NCI-H2196 (cell line): Measurements from ENCODE around the gene SLC12A2.

ENCODE experiments used
- DNase-seq: peaks from one replicate; lab custom pipeline; 2025; ENCODE audit not compliant: unreplicated experiment; lab: John Stamatoyannopoulos, UW

Gene SLC12A2

DNA sequence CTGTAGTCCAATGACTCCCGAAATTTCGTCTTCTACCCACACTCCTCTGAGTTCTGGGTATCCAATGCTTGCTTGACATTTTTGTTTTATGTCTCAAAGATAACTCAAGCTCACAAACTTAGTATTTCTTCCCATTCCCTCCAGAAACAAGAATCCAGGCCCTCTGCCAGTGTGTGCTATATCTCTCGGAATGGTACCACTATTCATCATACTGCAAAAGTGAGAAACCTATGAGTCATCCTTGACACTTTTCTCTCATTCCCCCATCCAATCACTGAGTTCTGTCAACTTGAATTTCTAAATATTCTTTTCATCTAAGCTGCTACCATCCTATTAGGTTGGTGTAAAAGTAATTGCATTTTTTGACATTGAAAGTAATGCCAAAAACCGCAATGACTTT is 9.8 kb downstream of the SLC12A2 start:
- DNase-seq: no peak

DNA sequence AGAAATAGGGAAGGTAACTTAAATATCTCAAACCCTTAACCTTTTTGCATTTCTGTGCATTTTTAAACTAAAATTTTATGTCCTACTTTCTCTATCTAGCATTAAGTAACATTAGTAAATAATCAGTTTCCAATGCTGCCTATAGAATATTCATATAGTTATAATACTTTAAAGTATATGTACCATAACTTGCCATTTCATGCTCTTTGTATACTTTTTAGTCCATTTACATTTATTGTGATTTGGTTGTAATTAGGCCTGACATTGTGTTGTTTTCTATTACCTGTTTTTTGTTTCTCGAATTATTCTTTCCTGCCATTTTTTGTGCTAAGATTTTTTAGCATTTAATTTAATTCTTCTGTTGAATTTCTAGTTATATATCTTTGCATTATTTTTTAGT is 13.7 kb downstream of the SLC12A2 start:
- DNase-seq: no peak

DNA sequence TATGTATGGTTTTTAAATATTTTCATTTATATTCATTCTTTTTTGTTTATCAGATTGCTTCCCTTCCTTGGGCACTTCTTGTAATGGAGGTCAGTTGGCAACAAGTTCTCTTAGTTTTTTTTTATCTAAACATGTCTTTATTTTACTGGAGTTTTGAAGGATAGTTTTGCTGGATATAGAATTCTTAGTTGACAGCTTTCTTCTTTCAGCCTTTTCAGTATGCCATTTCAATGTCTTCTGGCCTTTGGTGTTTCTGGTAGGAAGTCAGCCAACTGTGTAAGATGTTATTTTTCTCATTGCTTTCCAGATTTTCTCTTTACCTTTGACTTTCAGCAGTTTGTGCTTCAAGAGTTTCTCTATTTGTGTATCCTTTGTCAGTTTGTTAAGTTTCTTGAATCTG is 14.2 kb downstream of the SLC12A2 start:
- DNase-seq: no peak

DNA sequence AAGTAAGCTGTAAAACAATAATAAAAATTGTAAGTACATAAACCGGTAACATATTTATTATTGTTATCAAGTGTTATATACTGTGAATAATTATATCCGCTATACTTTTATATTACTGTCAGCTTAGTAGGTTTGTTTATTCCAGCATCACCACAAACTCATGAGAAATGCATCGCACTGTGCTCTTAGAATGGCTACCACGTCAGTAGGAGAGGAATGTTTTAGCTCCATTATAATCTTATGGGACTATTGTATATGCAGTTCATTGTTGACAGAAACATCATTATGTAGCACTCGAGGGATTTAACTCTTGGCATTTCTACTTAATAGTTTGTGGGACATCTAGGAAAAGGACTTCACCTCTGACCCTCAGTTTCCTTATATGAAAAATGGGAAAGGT is 16.4 kb downstream of the SLC12A2 start:
- DNase-seq: no peak

DNA sequence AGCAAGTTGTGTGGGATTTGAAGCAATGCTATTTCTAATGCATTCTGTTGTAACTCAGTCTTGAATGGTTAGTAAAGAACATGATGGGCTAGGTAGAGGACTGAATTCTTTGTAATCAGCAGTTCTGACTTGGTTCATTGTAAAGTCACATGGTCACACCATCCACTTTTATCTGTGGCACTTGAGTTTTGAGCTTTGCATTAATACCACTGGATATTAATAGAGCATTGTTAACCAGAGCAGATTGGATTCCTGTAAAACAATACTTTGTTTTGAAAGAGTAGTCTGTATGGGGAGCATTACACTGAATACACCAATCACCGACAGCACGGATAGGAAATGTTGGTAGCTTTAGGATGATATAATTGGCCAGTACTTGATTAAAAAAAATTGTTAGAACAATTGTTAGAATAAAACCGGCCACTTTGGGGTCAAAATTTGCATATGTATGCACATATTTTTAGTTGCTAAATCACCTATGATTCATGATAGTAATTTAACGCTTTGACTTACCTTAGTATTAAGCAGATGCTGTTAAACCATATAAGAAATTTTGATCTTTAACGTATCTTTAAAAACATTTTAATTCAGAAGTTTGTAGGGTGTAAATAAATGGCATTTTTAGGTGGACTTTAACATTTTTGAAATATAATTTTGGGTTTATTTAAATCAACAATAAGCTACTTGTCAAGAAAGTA is 17.4 kb downstream of the SLC12A2 start:
- no peak for DNase-seq

DNA sequence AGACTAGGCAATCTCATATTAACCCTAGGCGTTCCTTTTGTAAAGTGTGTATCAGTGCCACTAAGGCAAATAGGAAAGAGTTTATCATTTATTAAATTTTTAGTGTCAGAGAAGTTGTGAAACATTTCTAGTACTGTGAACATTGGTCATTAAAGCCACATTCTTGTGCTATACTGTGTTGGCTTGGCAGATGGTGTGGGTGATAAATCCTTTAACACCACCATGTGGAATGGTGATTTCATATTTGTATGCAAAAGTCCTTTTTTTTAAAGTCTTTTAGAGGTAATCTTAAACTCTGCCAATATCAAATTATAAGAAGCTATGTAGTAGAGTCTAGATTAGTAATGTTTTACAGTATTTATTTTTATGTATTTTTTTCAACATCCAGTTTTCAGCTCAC is 18.1 kb downstream of the SLC12A2 start:
- no peak for DNase-seq

DNA sequence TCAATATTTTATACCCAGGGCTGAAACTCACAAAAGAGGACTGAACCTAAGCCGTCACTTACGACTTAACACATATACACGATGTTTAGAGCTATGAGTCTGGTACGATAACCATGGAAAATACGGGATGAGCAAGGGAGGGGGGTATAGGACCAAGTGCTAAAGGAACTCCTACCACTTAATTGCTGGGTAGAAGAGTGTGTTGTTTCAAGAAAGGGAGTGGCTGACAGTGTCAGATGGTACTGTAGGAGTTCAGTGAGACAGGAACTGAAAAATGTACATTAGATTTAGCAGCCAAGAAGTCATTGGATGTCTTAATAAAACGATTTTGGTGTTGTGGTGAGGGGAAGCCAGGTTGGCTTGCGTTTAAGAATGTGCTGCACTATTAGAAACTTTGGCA is 21.6 kb downstream of the SLC12A2 start:
- DNase-seq: no peak

DNA sequence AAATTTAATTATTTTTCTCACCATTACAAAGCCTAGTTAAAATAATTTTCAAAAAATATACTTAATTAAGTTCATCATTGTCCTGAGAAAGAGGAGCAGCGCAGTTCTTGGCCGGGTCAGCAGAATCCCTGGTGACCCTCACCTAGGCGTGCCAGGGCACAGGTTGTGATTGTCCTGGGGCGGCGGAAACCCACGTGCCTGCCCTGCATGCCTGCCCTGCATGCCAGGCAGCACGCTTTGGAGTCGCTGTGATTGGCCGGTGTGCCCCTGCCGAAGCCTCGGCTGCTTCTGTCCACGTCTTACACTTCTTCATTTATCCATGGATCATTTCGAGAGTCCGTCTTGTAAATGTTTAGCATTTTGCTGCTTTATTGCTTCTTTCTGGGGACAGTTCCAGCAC is 25.6 kb downstream of the SLC12A2 start:
- DNase-seq: no peak

DNA sequence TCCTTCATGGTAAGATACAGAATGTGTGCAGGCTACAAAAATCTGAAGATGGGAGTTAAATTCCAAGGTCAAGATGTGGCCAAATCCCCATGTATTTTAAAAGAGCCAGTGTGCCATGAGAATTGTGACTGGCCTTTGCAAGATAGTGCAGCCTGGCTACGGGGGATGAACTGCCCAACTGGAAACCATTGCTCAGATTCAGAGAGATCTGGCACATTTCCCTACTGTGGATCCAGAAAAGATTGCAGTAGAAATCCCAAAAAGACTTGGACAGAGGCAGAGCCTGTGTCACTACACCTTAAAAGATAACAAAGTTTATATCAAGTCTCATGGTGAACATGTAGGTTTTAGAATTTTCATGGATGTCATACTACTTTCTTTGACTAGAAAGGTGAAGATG is 26.2 kb downstream of the SLC12A2 start:
- no peak for DNase-seq

DNA sequence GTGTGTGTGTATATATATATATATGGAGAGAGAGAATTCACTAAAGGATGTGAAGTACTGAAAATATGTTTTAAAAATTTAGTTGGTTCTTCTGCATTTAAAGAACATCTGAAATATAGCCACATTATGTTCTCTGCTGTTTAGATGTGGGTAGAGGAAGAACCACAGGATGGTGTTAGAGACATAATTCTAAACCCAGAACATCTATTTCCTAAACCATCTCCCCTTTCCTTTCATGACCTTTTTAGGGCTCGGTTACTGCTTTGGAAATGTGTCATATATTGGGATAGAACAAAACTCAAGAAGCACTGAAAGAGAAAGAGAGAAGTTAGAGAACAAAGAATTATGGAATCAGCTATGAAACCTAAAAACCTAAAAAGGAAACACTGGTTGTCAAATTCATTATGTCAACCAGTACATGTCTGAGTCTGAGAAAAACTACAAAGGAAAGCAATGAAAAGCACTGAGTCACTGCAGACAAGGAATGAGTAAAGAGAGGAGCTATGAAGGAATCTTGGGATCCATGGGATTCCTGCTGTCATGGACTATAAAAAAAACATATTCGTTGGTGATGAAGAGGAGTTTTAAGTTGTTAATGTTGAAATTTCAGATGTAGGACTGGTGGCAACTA is 28.4 kb downstream of the SLC12A2 start:
- no peak for DNase-seq

DNA sequence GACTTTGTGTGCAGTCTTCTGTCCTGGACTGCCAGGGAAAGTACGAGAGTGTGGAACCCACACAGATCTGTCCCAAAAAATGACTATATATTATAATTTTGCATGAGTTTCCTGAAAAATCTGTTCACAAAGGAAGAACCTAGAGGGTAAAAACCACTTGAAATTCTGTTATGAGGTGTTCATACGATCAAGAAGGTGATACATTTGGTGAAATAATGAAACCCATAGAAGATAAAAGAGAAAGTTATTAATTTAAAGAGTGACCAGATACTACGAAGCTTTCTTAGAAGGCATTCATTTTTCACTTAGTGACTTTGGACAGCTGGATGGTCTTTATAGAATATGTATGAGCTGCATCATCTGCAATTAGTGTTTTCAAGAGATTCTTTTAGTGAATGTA is 32.9 kb downstream of the SLC12A2 start:
- no peak for DNase-seq

DNA sequence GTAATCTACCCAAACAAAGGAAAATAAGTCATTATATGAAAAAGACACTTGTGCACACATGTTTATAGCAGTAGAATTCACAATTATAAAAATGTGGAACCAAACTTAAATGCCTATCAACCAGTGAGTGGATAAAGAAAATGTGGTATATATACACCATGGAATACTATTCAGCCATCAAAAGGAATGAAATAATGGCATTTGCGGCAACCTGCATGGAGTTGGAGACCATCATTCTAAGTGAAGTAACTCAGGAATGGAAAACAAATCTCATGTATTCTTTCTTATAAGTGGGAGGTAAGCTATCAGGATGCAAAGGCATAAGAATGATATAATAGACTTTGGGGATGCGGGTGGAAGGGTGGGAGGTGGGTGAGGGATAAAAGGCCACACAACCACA is 34.6 kb downstream of the SLC12A2 start:
- no peak for DNase-seq

DNA sequence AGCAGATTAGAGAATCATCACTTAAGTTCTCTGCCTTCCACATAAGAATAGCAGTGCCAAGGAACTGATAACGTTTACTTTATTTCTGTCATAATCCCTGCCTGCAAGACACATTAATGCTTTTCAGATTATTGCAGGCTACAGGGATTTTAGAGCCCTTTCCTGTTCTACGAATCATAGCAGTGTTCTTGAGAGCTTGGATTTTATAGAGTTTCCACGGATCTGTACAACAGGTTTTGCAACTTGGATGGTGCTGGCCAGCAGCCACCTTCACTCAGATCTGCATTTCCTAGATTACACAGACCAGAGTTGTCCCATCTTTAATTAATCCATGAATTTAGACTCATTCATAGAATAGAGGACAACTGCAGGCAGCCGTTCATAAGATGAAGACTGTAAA is 38.1 kb downstream of the SLC12A2 start:
- no peak for DNase-seq

DNA sequence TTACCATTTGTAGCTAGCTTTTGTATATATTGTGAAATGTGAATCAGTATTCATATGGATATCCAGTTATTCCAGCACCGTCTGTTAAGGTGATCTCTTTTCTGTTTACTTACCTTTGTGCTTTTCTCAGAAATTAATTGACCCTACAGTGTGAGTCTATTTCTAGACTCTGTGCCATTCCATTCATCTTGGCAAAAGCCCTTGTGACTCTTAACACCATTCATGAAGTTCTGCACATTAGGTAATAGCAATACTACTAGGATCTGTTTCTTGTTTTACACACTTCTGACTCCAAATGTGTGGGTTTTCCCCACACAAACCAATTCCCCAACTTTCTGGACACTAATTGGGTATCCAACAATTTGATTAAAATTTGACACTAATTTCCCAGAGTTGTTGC is 40.4 kb downstream of the SLC12A2 start:
- DNase-seq: no peak

DNA sequence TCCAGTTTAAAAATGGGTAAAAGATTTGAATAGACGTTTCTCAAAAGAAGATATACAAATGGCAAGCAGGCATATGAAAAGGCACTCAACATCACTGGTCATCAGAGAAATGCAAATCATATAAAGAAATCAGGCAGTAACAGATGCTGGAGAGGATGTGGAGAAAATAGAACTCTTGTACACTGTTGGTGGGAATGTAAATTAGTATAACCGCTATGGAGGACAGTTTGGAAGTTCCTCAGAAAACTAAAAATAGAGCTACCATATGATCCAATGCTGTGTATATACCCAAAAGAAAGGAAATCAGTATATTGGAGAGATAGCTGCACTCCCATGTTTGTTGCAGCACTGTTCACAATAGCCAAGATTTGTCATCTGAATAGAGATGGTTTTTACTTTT is 42.7 kb downstream of the SLC12A2 start:
- DNase-seq: no peak

DNA sequence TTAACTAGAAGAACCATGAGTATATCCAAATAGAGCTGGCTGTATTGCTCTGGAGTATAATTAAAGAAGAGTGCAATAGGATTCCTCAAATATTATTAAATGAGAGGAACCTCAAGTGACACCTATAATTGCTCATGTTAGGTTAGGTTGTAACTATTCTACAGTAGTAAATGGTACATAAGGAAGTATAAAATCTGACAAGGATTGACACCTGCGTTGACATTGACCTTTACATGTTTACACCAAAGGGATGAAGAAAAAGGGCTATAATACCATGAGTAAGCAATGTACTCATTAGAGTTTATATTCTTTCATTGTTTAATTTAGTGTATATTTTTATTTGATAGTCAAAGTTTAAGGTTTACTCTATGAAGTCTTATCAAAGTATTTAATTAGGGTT is 48.9 kb downstream of the SLC12A2 start:
- no peak for DNase-seq

DNA sequence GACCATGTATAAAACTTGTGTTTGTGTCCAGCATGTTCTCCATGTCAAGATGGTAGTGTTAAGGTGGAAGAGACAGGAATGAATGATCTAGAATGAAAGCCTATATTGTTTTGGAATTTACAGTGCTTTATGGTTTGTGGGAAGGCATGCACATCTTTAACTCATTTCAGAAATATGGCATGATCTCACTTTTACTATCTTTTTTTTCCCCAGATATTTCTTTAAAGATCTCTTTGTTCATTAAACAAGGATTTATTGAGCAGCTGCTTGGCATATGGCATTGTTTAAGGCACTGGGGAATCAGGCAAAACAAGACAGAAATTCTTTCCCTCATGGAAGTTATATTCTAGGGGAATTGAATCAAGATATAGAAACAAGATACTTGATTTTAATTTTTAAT is 51.7 kb downstream of the SLC12A2 start:
- DNase-seq: no peak

DNA sequence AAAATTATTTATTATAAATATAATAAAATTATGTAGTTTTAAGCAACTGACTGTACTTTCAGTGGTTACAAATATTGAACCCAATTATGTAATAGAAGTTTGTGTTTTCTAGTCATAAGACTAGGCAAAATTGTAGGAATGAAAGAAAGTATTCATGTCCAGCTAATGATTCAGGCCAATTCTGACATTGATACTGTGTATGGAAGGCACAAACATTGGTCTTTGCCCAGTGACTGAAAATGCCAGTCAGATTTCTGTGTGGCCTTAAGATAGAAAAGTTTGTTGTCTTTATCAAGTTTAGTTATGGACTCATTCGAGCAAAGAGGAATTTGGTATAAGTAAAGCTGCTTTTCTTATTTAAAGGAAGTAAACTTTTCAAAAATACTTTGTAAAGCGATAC is 60.3 kb downstream of the SLC12A2 start:
- DNase-seq: no peak

DNA sequence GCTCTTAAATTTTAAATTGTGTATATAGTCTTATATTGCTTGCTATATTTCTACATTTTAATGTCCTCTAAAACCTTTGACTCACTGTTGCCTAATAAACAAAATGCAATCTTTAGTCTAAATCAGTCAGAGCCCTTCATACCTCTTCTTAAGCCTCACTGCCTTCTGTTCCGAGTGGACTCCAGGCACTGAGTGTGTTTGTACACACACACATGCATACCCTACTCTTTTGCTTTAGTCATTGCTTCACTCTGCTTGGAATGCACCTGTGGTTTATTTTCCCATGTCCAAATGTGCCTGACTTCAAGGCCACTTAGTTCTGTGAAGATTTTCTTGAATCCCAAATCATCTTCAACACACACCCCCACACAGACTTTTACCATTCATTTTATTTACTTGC is 60.9 kb downstream of the SLC12A2 start:
- no peak for DNase-seq

DNA sequence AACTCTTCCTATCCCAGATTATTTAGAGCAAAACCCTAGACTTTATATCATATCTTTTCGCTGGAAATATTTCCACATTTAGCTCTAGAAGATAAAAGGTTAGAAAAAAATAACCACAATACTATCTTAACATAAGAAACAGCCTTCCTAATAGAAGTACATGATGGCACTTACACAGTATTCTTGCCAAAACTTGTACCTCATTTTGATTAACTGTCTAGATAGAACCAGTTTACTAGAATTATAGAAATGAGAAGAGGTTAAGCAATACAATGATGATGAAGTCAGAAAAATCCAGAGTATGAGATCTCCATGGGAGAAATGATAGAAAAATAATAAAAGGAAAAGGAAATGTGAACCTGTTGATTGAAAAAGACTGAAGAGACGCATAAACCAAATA is 63.1 kb downstream of the SLC12A2 start:
- no peak for DNase-seq

DNA sequence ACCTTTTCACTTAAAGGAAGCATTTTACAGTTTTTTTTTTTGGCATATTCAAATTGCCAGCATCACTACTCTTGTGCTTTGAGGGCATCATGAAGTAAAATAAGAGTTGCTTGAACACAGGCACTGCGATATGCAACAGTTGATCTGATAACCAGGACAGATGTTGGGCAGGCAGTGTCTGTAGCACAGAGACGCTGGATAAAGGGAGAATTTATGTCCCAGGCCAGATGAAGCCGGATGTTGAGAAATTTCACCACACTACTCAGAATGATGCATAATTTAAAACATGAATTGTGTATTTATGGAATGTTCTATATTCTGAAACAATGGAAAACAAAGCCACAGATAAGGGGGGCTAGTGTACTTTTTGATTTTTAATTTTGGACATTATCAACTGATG is 71.4 kb downstream of the SLC12A2 start:
- no peak for DNase-seq

DNA sequence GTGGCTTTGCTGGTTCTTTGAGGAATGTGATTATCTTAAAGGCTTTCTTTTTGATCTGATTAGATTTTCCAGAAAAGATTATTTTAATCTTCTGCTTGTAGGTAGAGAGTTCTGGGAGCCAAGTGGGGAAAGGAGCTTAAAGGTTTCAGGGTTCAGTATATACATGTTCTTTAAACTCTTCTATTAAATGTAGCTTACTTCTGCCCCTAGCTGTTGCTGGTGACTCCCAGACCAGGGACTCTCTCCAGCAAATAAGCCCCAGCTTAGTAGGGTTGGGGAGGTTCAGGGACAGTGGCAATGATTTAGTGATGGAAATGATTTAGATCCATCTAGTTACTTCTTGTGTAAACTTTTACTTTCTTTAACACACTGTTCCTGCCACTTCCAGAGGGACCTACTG is 72.2 kb downstream of the SLC12A2 start:
- DNase-seq: no peak

DNA sequence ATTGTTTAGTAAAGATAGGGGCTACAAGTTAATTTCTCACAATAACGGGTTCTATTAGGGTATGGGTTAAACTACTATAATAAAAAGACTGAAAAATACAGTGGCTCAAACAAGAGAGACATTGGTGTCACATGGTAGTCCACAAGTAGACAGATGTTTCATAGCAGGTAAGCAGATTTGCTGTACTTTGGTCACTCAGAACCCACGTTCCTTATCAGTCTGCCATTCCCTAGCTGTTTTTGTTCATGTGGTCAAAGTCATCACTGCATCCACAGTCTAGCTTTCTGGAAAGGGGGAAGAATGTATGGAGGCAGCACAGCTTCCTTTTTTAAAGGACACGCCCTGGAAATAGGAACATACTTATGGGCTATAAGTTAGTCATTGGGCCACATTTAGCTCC is 73.0 kb downstream of the SLC12A2 start:
- DNase-seq: no peak
